WTC11 (cell line): ENCODE measurements around the gene IGFBPL1. TPM values are rescaled to one million over a fixed set of nuclear protein-coding genes. Genes with fewer than 3 reads are reported as not detected.

Source experiments
- ATAC-seq: fragments of 200-7000 bp; cut with Tn5 transposase; 2 replicates; pipeline ENCODE4 v1.10.0; 2021; ENCODE audit warnings: mild to moderate bottlenecking, moderate library complexity
- CTCF ChIA-PET: fragments of 300-600 bp; sonication (Branson Sonifier 250); formaldehyde crosslinking; loops from one replicate; lab custom pipeline; 2021; ENCODE audit warnings: antibody characterized with exemption; lab: Charles Lee
- POLR2A ChIA-PET: fragments of 350-600 bp; sonication (Branson Sonifier 250); formaldehyde crosslinking; loops from one replicate; lab custom pipeline; 2021; ENCODE audit warnings: antibody characterized with exemption; lab: Charles Lee
- DNase-seq: peaks from one replicate; pipeline ENCODE4 v3.0.0; 2021; ENCODE audit warnings: low spot score
- H3K27ac Mint-ChIP-seq: 2 replicates; pipeline ENCODE4 v1.8.0; 2021; ENCODE audit warnings: mixed read lengths
- H3K27me3 Mint-ChIP-seq: 2 replicates; pipeline ENCODE4 v1.8.0; 2021; ENCODE audit warnings: low read depth, mild to moderate bottlenecking, moderate library complexity, mixed read lengths
- H3K36me3 Mint-ChIP-seq: 2 replicates; pipeline ENCODE4 v1.8.0; 2021; ENCODE audit warnings: mixed read lengths
- H3K4me1 Mint-ChIP-seq: 2 replicates; pipeline ENCODE4 v1.8.0; 2022; ENCODE audit warnings: mixed read lengths
- H3K4me3 Mint-ChIP-seq: 2 replicates; pipeline ENCODE4 v1.8.0; 2021; ENCODE audit warnings: mild to moderate bottlenecking, moderate library complexity, mixed read lengths
- H3K9me3 Mint-ChIP-seq: 2 replicates; pipeline ENCODE4 v1.8.0; 2021; ENCODE audit warnings: mixed read lengths
- AFF4 ChIP-seq: sonication (generic); formaldehyde crosslinking; IDR thresholded peaks from 2 replicates; pipeline ENCODE4 v1.8.1; 2023; ENCODE audit warnings: mild to moderate bottlenecking, missing genetic modification reagents, borderline replicate concordance
- ARID4B ChIP-seq: sonication (generic); formaldehyde crosslinking; IDR thresholded peaks from 2 replicates; pipeline ENCODE4 v1.8.0; 2023; ENCODE audit warnings: missing genetic modification reagents, mild to moderate bottlenecking, borderline replicate concordance
- ELF4 ChIP-seq: sonication (generic); formaldehyde crosslinking; IDR thresholded peaks from 2 replicates; pipeline ENCODE4 v1.8.1; 2022; ENCODE audit warnings: low read depth, mild to moderate bottlenecking, moderate library complexity, missing genetic modification reagents
- ETV6 ChIP-seq: sonication (generic); formaldehyde crosslinking; IDR thresholded peaks from 2 replicates; pipeline ENCODE4 v1.8.1; 2022; ENCODE audit warnings: mild to moderate bottlenecking, missing genetic modification reagents
- GABPB1 ChIP-seq: sonication (generic); formaldehyde crosslinking; IDR thresholded peaks from 2 replicates; pipeline ENCODE4 v1.8.1; 2023; ENCODE audit warnings: mild to moderate bottlenecking, missing genetic modification reagents
- HMGA2 ChIP-seq: fragments of 250-450 bp; sonication (Bioruptor Pico); IDR thresholded peaks from 2 replicates; pipeline ENCODE4 v1.4.0; 2021; ENCODE audit warnings: mild to moderate bottlenecking, moderate library complexity
- HMGXB4 ChIP-seq: sonication (generic); formaldehyde crosslinking; IDR thresholded peaks from 2 replicates; pipeline ENCODE4 v1.8.1; 2023; ENCODE audit warnings: mild to moderate bottlenecking, moderate library complexity, missing genetic modification reagents
- IRF1 ChIP-seq: sonication (generic); formaldehyde crosslinking; IDR thresholded peaks from 2 replicates; pipeline ENCODE4 v1.8.0; 2023; ENCODE audit warnings: missing genetic modification reagents
- JUN ChIP-seq: sonication (generic); formaldehyde crosslinking; IDR thresholded peaks from 2 replicates; pipeline ENCODE4 v1.8.0; 2023; ENCODE audit warnings: mild to moderate bottlenecking, missing genetic modification reagents
- NR3C1 ChIP-seq: sonication (generic); formaldehyde crosslinking; conservative IDR thresholded peaks from 2 replicates; pipeline ENCODE4 v1.8.1; 2023; ENCODE audit warnings: low read depth, mild to moderate bottlenecking, missing genetic modification reagents
- OVOL2 ChIP-seq: fragments of 250-450 bp; sonication (Bioruptor Pico); IDR thresholded peaks from 2 replicates; pipeline ENCODE4 v1.9.0; 2021; ENCODE audit warnings: mild to moderate bottlenecking, borderline replicate concordance
- RELA ChIP-seq: sonication (generic); formaldehyde crosslinking; IDR thresholded peaks from 2 replicates; pipeline ENCODE4 v1.8.1; 2022; ENCODE audit warnings: missing genetic modification reagents, mild to moderate bottlenecking, borderline replicate concordance
- RORB ChIP-seq: fragments of 250-450 bp; sonication (Bioruptor Pico); IDR thresholded peaks from 2 replicates; pipeline ENCODE4 v1.9.0; 2021; ENCODE audit warnings: mild to moderate bottlenecking
- SMAD3 ChIP-seq: sonication (generic); formaldehyde crosslinking; IDR thresholded peaks from 2 replicates; pipeline ENCODE4 v1.8.0; 2022; ENCODE audit warnings: missing genetic modification reagents, mild to moderate bottlenecking, borderline replicate concordance
- TCF7 ChIP-seq: sonication (generic); formaldehyde crosslinking; IDR thresholded peaks from 2 replicates; pipeline ENCODE4 v1.8.0; 2022; ENCODE audit warnings: mild to moderate bottlenecking, low read depth, missing genetic modification reagents, moderate library complexity
- ZNF121 ChIP-seq: sonication (generic); formaldehyde crosslinking; IDR thresholded peaks from 2 replicates; pipeline ENCODE4 v1.8.0; 2023; ENCODE audit warnings: missing genetic modification reagents
- ZNF232 ChIP-seq: sonication (generic); formaldehyde crosslinking; IDR thresholded peaks from 2 replicates; pipeline ENCODE4 v1.8.0; 2022; ENCODE audit warnings: mild to moderate bottlenecking, missing genetic modification reagents
- ZNF263 ChIP-seq: sonication (generic); formaldehyde crosslinking; IDR thresholded peaks from 2 replicates; pipeline ENCODE4 v1.8.1; 2022; ENCODE audit warnings: low read depth, mild to moderate bottlenecking, moderate library complexity, missing genetic modification reagents
- ZNF425 ChIP-seq: fragments of 250-450 bp; sonication (Bioruptor Pico); conservative IDR thresholded peaks from 2 replicates; pipeline ENCODE4 v1.9.0; 2021; ENCODE audit warnings: mild to moderate bottlenecking
- total RNA-seq: library from RNA; stranded (reverse); gene quantifications from 3 replicates; pipeline ENCODE4 v1.2.3, GENCODE V29; 2021

IGFBPL1 gene
- total RNA-seq, 1 experiment from 2014 or later: 36.7 TPM

GRCh38 chr9:38374847-38375571, 49.2 kb downstream of the IGFBPL1 start:
- Mint-ChIP-seq H3K27me3 (peaks cover 87% of the 10 kb centered on the region), H3K27ac (no peak overlapping the region), H3K4me1 (peaks cover 8% of the 10 kb centered on the region), H3K4me3 (no peak overlapping the region), H3K9me3 (peaks cover 10% of the 10 kb centered on the region), H3K36me3 (peaks cover 6% of the 10 kb centered on the region)
- POLR2A ChIA-PET: interaction anchor here (0.7 kb wide), 1 partner anchor 159 kb away, joined by 9 read pairs; no protein-coding TSS in a partner anchor
- TF ChIP-seq RORB (CRISPR knock-in tag) (no peak), IRF1 (CRISPR knock-in tag) (no peak), OVOL2 (CRISPR knock-in tag) (no peak), ELF4 (no peak), JUN (CRISPR knock-in tag) (no peak), ZNF232 (CRISPR knock-in tag) (no peak), HMGXB4 (CRISPR knock-in tag) (no peak), ZNF263 (no peak), SMAD3 (CRISPR knock-in tag) (no peak), GABPB1 (CRISPR knock-in tag) (no peak), AFF4 (CRISPR knock-in tag) (no peak), TCF7 (CRISPR knock-in tag) (no peak)
- DNase-seq (no peak), ATAC-seq (no peak)
- CTCF ChIA-PET: interaction anchor here (0.8 to 3.3 kb wide), 2 partner anchors 18 to 26 kb away, joined by 3 to 12 read pairs; partner anchors contain the start of gene ALDH1B1

GRCh38 chr9:38373679-38374078, 50.6 kb downstream of the IGFBPL1 start:
- no peak overlapping the region for H3K4me3 Mint-ChIP-seq
- H3K27ac Mint-ChIP-seq: no peak overlapping the region
- peaks cover 85% of the 10 kb centered on the region for H3K27me3 Mint-ChIP-seq
- peaks cover 9% of the 10 kb centered on the region for H3K9me3 Mint-ChIP-seq
- peaks cover 6% of the 10 kb centered on the region for H3K4me1 Mint-ChIP-seq
- POLR2A ChIA-PET: no interaction called here
- ATAC-seq (no peak), DNase-seq (no peak)
- peaks cover 6% of the 10 kb centered on the region for H3K36me3 Mint-ChIP-seq
- CTCF ChIA-PET: no interaction called here
- no peak for TF ChIP-seq ZNF425
- TF ChIP-seq ETV6: no peak
- no peak for TF ChIP-seq RELA
- no peak for TF ChIP-seq JUN (CRISPR knock-in tag)
- TF ChIP-seq NR3C1 (CRISPR knock-in tag): no peak
- TF ChIP-seq ARID4B (CRISPR knock-in tag): no peak
- TF ChIP-seq ZNF121: no peak
- no peak for TF ChIP-seq HMGA2 (CRISPR knock-in tag)
- no peak for TF ChIP-seq HMGXB4 (CRISPR knock-in tag)
